Adrenal gland (tissue), 5 donors: Measurements from ENCODE around the gene MIEN1.

Experiments used
- CTCF ChIP-seq, 6 experiments: fragments of 450-650 bp in 4 of 6; fragments of 200-600 bp in 2 of 6; sonication (generic) in 1 of 6; IDR thresholded peaks; 1 replicate in 5 of 6; 2 replicates in 1 of 6; pipeline versions ENCODE4 v1.5.1 to v1.8.0; 2016 to 2021; ENCODE audit warnings: antibody characterized with exemption in 6 of 6, mild to moderate bottlenecking in 2 of 6, moderate library complexity in 1 of 6
- POLR2A ChIP-seq, 2 donors: fragments of 450-650 bp; IDR thresholded peaks; one replicate each; pipeline ENCODE4 v1.6.1; 2017; ENCODE audit warnings: antibody characterized with exemption in 2 of 2, mild to moderate bottlenecking in 2 of 2, moderate library complexity in 1 of 2
- donor health status: DM: no; HTN: no; CAD: no.

- TF ChIP-seq CTCF (IDR thresholded peaks at IDR 0.05): no peak
- no peak for TF ChIP-seq POLR2A (IDR thresholded peaks at IDR 0.05)
Measured at GRCh38 chr17:39714234-39714633, 16.1 kb downstream of the MIEN1 start.
